Lung (tissue), 12 donors: ENCODE results near the gene KIFC1. TPM values are rescaled to one million over a fixed set of nuclear protein-coding genes. Genes with fewer than 3 reads are reported as not detected.
"Not testable (repeated sequence)": the region's sequence is repeated elsewhere in the genome, so short reads cannot be mapped to it uniquely, and the experiment has no call there.

Experiments used
- ATAC-seq: fragments of 200-7000 bp; cut with Tn5 transposase; one replicate; pipeline ENCODE4 v1.9.1; 2020; ENCODE audit warnings: moderate number of reproducible peaks; ENCODE audit not compliant: insufficient read depth, low FRiP score
- DNase-seq, 3 donors: peaks; one replicate each; pipeline ENCODE4 v3.0.0-alpha.2; 2013 to 2017
- H3K27ac ChIP-seq, 2 donors: one replicate each; pipeline ENCODE4 v1.5.1; 2013; ENCODE audit warnings: mild to moderate bottlenecking in 2 of 2, moderate library complexity in 2 of 2, control low read depth in 1 of 2, inconsistent platforms in 1 of 2, low read depth in 1 of 2, low read length in 1 of 2
- H3K27me3 ChIP-seq, 3 donors: one replicate each; pipeline ENCODE4 v1.5.1; 2013; ENCODE audit warnings: low read length in 2 of 3; ENCODE audit not compliant: control insufficient read depth in 3 of 3, insufficient read depth in 3 of 3
- H3K36me3 ChIP-seq, 4 donors: one replicate each; pipeline ENCODE4 v1.5.1; 2013; ENCODE audit warnings: low read length in 4 of 4, mild to moderate bottlenecking in 1 of 4, moderate library complexity in 1 of 4; ENCODE audit not compliant: control insufficient read depth in 4 of 4, insufficient read depth in 4 of 4
- H3K4me1 ChIP-seq, 5 donors: one replicate each; pipeline ENCODE4 v1.5.1; 2013; ENCODE audit warnings: low read length in 5 of 5, mild to moderate bottlenecking in 2 of 5, moderate library complexity in 1 of 5; ENCODE audit not compliant: control insufficient read depth in 5 of 5, insufficient read depth in 5 of 5
- H3K4me3 ChIP-seq: one replicate; pipeline ENCODE4 v1.5.1; 2013; ENCODE audit warnings: mild to moderate bottlenecking, control low read depth, moderate library complexity
- H3K9ac ChIP-seq, 2 donors: one replicate each; pipeline ENCODE4 v1.5.1; 2013; ENCODE audit warnings: low read length in 2 of 2, control low read depth in 1 of 2; ENCODE audit not compliant: insufficient read depth in 1 of 2
- H3K9me3 ChIP-seq, 4 donors: one replicate each; pipeline ENCODE4 v1.5.1; 2013; ENCODE audit warnings: low read length in 3 of 4, mild to moderate bottlenecking in 1 of 4, moderate library complexity in 1 of 4; ENCODE audit not compliant: control insufficient read depth in 4 of 4, insufficient read depth in 3 of 4
- CTCF ChIP-seq: IDR thresholded peaks from 2 replicates; pipeline ENCODE4 v1.5.1; 2012; ENCODE audit warnings: mild to moderate bottlenecking; ENCODE audit errors: control extremely low read depth, extremely low read depth
- WGBS, 2 donors: extraction: QIAGEN DNeasy Blood & Tissue Kit; methylation state at CpG; one replicate each; pipeline ENCODE4 v1.1.7; 2013; 5-methylcytosine and 5-hydroxymethylcytosine counted together
- polyA plus RNA-seq, 2 donors: library from polyadenylated mRNA; stranded (reverse); fragments of 200-250 nt; gene quantifications; one replicate each; pipeline ENCODE4 v1.2.1, GENCODE V29; 2013
- total RNA-seq, 2 donors: library from RNA; depleted of rRNA in 1 of 2; stranded (reverse); fragments of >200 nt in 1 of 2; gene quantifications; one replicate each; pipeline ENCODE4 v1.2.1, GENCODE V29; 2014 to 2021
- donor health status: control.
- donor health status: control.
- donor health status: Bipolar disorder and iron deficiency.
- donor health status: healthy.
- donor health status: DM: yes; HTN: yes; CAD: no.

Gene KIFC1
- total and polyA plus RNA-seq, 4 donors, result 2.1 to 4.4 (median 2.6) TPM

DNA sequence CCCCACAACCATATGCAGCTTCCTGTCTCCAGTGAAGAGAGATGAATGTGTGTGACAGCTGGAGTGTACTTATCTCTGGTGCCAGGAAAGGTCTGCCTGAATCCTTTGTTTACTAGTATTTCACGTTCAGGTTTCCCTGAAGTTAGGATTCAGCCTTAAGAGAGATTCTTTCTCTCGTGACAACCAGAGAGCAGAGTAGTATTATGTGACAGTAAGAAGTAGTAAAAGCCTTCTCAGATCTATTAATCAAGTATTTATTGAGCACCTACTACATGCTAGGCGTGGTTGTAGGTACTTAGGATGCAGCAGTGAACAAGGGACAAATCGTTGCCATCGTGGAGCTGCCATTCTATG is 949 bp downstream of the KIFC1 start:
- no peaks in the 10 kb centered on the region for H3K9me3 ChIP-seq
- peaks cover 0 to 21% (median 5%) of the 10 kb centered on the region in 5 donors for H3K4me1 ChIP-seq
- peak overlapping the region; percentile 70 to 88 for H3K9ac ChIP-seq
- H3K36me3 ChIP-seq, result no peaks in the 10 kb centered on the region
- H3K27me3 ChIP-seq, result no peaks in the 10 kb centered on the region
- no peak overlapping the region for H3K4me3 ChIP-seq
- TF ChIP-seq CTCF, result no peak
- no peak for ATAC-seq
- 38 to 53% methylated on average over 5 of the region's 5 CpGs for WGBS, 2 donors
- DNase-seq, result no peak
- H3K27ac ChIP-seq, result no peak overlapping the region

- Histone ChIP-seq H3K4me3 (no peak overlapping the region), H3K27me3 (no peaks in the 10 kb centered on the region), H3K27ac (no peak overlapping the region), H3K9me3 (no peaks in the 10 kb centered on the region), H3K9ac (peak overlapping the region in 1 of 2 donors; percentile 88), H3K36me3 (no peaks in the 10 kb centered on the region), H3K4me1 (peaks cover 0 to 21% (median 5%) of the 10 kb centered on the region in 5 donors)
- DNase-seq (no peak), ATAC-seq (no peak)
- 62% methylated on average over 3 of the region's 3 CpGs for WGBS, 2 donors
- no peak for TF ChIP-seq CTCF
These were observed 1.4 kb downstream of the KIFC1 start for GRCh38 chr6:33392979-33393378.

- Histone ChIP-seq H3K9me3 (no peaks in the 10 kb centered on the region), H3K4me1 (peaks cover 0 to 11% (median 2%) of the 10 kb centered on the region in 5 donors), H3K4me3 (no peak overlapping the region), H3K27me3 (no peaks in the 10 kb centered on the region), H3K9ac (no peak overlapping the region), H3K27ac (no peak overlapping the region), H3K36me3 (no peaks in the 10 kb centered on the region)
- 85 to 89% methylated on average over 1 of the region's 1 CpG for WGBS, 2 donors
- ATAC-seq (no peak), DNase-seq (no peak)
- no peak for TF ChIP-seq CTCF
These were observed 5.9 kb downstream of the KIFC1 start for GRCh38 chr6:33397541-33397940.

DNA sequence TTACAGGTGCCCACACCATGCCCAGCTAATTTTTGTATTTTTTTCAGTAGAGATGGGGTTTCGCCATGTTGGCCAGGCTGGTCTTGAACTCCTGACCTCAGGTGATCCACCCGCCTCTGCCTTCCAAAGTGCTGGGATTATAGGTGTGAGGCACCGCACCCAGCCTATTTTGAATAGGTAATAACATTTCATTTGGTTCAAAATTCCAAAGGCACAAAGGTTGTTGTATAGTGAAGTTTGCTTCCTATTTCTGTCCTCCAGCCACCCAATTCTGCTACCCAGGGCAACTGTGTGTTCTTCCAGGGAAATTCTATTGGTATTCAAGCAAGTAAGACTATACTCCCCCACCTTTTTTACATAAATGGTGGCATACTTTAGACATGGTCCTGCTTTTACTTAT is 7.0 kb downstream of the KIFC1 start:
- not testable (repeated sequence) for H3K9me3 ChIP-seq

DNA sequence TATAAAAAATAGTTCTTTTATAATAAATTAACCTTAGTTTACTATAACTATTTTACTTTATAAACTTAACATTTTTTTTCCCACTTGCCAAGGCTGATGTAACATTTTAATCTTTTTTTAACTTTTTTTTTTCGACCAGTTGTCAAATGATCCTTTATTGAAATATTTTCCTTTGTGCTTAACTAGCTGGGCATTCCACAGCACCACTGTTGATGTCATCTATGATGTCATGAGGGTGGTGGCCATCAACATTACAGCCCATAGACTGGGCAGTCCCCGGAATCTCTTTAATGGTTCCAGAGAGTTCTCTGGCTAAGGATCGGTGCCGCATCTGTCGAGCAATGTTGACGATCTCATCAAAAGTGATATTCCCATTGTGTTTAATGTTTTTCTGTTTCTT is 8.3 kb downstream of the KIFC1 start:
- peaks cover 0 to 19% (median 6%) of the 10 kb centered on the region in 4 donors for H3K36me3 ChIP-seq
- H3K4me3 ChIP-seq, H3K4me1 ChIP-seq, ATAC-seq, H3K9ac ChIP-seq, H3K27me3 ChIP-seq, DNase-seq, H3K9me3 ChIP-seq, H3K27ac ChIP-seq: not testable (repeated sequence)
- 94 to 99% methylated on average over 6 of the region's 6 CpGs for WGBS, 2 donors

More for the DNA sequence above, 7.0 kb downstream of the KIFC1 start:
- H3K27me3 ChIP-seq, H3K9ac ChIP-seq, H3K4me1 ChIP-seq, ATAC-seq, H3K36me3 ChIP-seq, DNase-seq, H3K27ac ChIP-seq, H3K4me3 ChIP-seq: not testable (repeated sequence)
- WGBS, 2 donors, result 97% methylated on average over 3 of the region's 3 CpGs
